OCI-LY3 (cell line): ENCODE data around the gene CELF2.

ENCODE experiments used
- H2AFZ ChIP-seq: fragments of 200-600, 300-600 bp; shearing (Covaris generic); 2 replicates; pipeline ENCODE4 v1.6.0; 2014; ENCODE audit warnings: antibody characterized with exemption, low read depth, low read length
- H3K27ac ChIP-seq: fragments of 200-600, 300-600 bp; sonication (generic); 2 replicates; pipeline ENCODE4 v1.5.1; 2014; ENCODE audit warnings: mild to moderate bottlenecking, low read length, moderate library complexity, mixed read lengths
- H3K27me3 ChIP-seq: fragments of 200-600, 300-600 bp; sonication (generic); 2 replicates; pipeline ENCODE4 v1.6.1; 2014; ENCODE audit warnings: low read depth, low read length, mixed read lengths
- H3K36me3 ChIP-seq: fragments of 200-600, 300-600 bp; sonication (generic); replicated peaks from 2 replicates; pipeline ENCODE3; 2014; ENCODE audit warnings: low read depth, low read length, mixed read lengths
- H3K4me1 ChIP-seq: fragments of 300-600, 200-600 bp; sonication (generic); 2 replicates; pipeline ENCODE4 v1.6.1; 2014; ENCODE audit warnings: low read length, mixed read lengths
- H3K4me2 ChIP-seq: fragments of 200-600, 300-600 bp; sonication (generic); 2 replicates; pipeline ENCODE4 v1.6.1; 2014; ENCODE audit warnings: low read length, mixed read lengths
- H3K4me3 ChIP-seq: fragments of 300-600, 200-600 bp; sonication (generic); 2 replicates; pipeline ENCODE4 v1.5.1; 2014; ENCODE audit warnings: antibody characterized with exemption, mild to moderate bottlenecking, low read length, moderate library complexity
- H3K79me2 ChIP-seq: fragments of 300-600, 200-600 bp; shearing (Covaris generic); 2 replicates; pipeline ENCODE4 v1.6.1; 2014; ENCODE audit warnings: mild to moderate bottlenecking, low read length, mixed read lengths
- H3K9ac ChIP-seq: fragments of 300-600, 200-600 bp; shearing (Covaris generic); 2 replicates; pipeline ENCODE4 v1.6.0; 2014; ENCODE audit warnings: mild to moderate bottlenecking, low read length, moderate library complexity
- H3K9me3 ChIP-seq: fragments of 200-600, 300-600 bp; shearing (Covaris generic); 2 replicates; pipeline ENCODE4 v1.6.1; 2014; ENCODE audit warnings: low read length, mixed read lengths; ENCODE audit not compliant: insufficient read depth
- H4K20me1 ChIP-seq: fragments of 200-600, 300-600 bp; sonication (generic); 2 replicates; pipeline ENCODE4 v1.6.1; 2016; ENCODE audit warnings: low read length, mixed read lengths; ENCODE audit not compliant: insufficient read depth
- EZH2phosphoT487 ChIP-seq: fragments of 200-600 bp; shearing (Covaris generic); IDR thresholded peaks from 2 replicates; pipeline ENCODE4 v1.6.1; 2018; ENCODE audit warnings: antibody characterized with exemption, mixed run types, low read depth
- TF ChIP-seq, protein P1 (sequence below): fragments of 200-600, 300-600 bp; sonication (generic); IDR thresholded peaks from 2 replicates; pipeline ENCODE4 v1.5.1; 2014; ENCODE audit warnings: antibody characterized with exemption, low read length, low read depth

Gene CELF2

GRCh38 chr10:11223507-11224140 is 206.0 kb downstream of the CELF2 start:
- no peak overlapping the region for H3K27ac ChIP-seq

GRCh38 chr10:11224321-11224720 is 206.6 kb downstream of the CELF2 start:
- peaks cover 16% of the 10 kb centered on the region; the same call in 1 of the 2 replicates for H3K27me3 ChIP-seq
- no peak for TF ChIP-seq EZH2phosphoT487
- TF ChIP-seq, protein P1, sequence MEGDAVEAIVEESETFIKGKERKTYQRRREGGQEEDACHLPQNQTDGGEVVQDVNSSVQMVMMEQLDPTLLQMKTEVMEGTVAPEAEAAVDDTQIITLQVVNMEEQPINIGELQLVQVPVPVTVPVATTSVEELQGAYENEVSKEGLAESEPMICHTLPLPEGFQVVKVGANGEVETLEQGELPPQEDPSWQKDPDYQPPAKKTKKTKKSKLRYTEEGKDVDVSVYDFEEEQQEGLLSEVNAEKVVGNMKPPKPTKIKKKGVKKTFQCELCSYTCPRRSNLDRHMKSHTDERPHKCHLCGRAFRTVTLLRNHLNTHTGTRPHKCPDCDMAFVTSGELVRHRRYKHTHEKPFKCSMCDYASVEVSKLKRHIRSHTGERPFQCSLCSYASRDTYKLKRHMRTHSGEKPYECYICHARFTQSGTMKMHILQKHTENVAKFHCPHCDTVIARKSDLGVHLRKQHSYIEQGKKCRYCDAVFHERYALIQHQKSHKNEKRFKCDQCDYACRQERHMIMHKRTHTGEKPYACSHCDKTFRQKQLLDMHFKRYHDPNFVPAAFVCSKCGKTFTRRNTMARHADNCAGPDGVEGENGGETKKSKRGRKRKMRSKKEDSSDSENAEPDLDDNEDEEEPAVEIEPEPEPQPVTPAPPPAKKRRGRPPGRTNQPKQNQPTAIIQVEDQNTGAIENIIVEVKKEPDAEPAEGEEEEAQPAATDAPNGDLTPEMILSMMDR = no peak
- H3K9ac ChIP-seq = no peak overlapping the region
- no peak overlapping the region for H2AFZ ChIP-seq
- H3K4me1 ChIP-seq = peaks cover 29% of the 10 kb centered on the region
- no peaks in the 10 kb centered on the region for H3K79me2 ChIP-seq
- H3K9me3 ChIP-seq = no peaks in the 10 kb centered on the region
- peaks cover 8% of the 10 kb centered on the region; the same call in 1 of the 2 replicates for H4K20me1 ChIP-seq
- H3K36me3 ChIP-seq = no peaks in the 10 kb centered on the region
- H3K4me2 ChIP-seq = no peak overlapping the region
- no peak overlapping the region for H3K27ac ChIP-seq
- H3K4me3 ChIP-seq = no peak overlapping the region

More at GRCh38 chr10:11223507-11224140, 206.0 kb downstream of the CELF2 start:
- H4K20me1 ChIP-seq = peaks cover 8% of the 10 kb centered on the region; the same call in 1 of the 2 replicates
- no peak overlapping the region for H3K4me3 ChIP-seq
- TF ChIP-seq EZH2phosphoT487 = no peak
- TF ChIP-seq, protein P1 = no peak
- no peaks in the 10 kb centered on the region for H3K9me3 ChIP-seq
- H3K4me1 ChIP-seq = peaks cover 29% of the 10 kb centered on the region
- H3K79me2 ChIP-seq = no peaks in the 10 kb centered on the region
- H3K9ac ChIP-seq = no peak overlapping the region
- H3K4me2 ChIP-seq = no peak overlapping the region
- no peak overlapping the region for H2AFZ ChIP-seq
- no peaks in the 10 kb centered on the region for H3K36me3 ChIP-seq
- H3K27me3 ChIP-seq = peaks cover 16% of the 10 kb centered on the region; the same call in 1 of the 2 replicates

- TF ChIP-seq, protein P1 = no peak
- no peak for TF ChIP-seq EZH2phosphoT487
- Histone ChIP-seq H3K4me3 (no peak overlapping the region), H3K27ac (no peak overlapping the region), H3K4me1 (peaks cover 29% of the 10 kb centered on the region), H3K4me2 (no peak overlapping the region), H3K27me3 (peaks cover 16% of the 10 kb centered on the region; the same call in 1 of the 2 replicates), H3K9ac (no peak overlapping the region), H4K20me1 (peaks cover 8% of the 10 kb centered on the region; the same call in 1 of the 2 replicates), H2AFZ (no peak overlapping the region), H3K9me3 (no peaks in the 10 kb centered on the region), H3K36me3 (no peaks in the 10 kb centered on the region), H3K79me2 (no peaks in the 10 kb centered on the region)
Measured at GRCh38 chr10:11224792-11225416, 207.2 kb downstream of the CELF2 start.

DNA sequence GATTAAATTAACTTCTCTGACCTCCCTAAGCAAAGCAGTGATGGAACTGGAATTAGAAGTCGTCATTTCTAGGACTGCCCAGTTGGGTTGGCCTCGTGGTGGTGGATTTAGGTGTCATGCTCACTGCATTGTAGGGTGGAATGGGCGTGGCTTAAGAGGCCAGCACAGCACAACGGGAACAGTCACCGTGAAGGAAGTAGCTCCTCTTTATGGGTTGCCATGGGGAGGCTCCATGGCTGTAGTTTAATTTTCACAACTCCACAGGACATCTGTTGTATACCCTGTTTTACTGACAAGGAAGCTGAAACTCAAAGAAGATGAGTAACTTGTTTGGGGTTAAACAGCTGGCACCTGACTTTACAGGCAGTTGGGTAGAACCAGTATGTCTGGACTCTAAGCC is 208.3 kb downstream of the CELF2 start:
- Histone ChIP-seq H3K9me3 (no peaks in the 10 kb centered on the region), H3K27ac (peak overlapping the region; percentile 83), H3K4me1 (peaks cover 32% of the 10 kb centered on the region), H3K79me2 (no peaks in the 10 kb centered on the region), H3K36me3 (no peaks in the 10 kb centered on the region), H3K4me3 (peak overlapping the region; percentile 73), H3K4me2 (peak overlapping the region; percentile 98), H3K9ac (0 out of 2 replicates have a peak overlapping the region, but pooled peaks have one; percentile 29), H3K27me3 (peaks cover 18% of the 10 kb centered on the region; the same call in 1 of the 2 replicates), H4K20me1 (peaks cover 8% of the 10 kb centered on the region; the same call in 1 of the 2 replicates), H2AFZ (no peak overlapping the region)
- TF ChIP-seq, protein P1 = no peak
- TF ChIP-seq EZH2phosphoT487 = no peak
